Neural crest cell (in vitro differentiated cells): ENCODE measurements around the gene HEPHL1. TPM values are rescaled to one million over a fixed set of nuclear protein-coding genes. Genes with fewer than 3 reads are reported as not detected.

Experiments
- DNase-seq: peaks from one replicate; pipeline ENCODE4 v3.0.0; 2021; ENCODE audit warnings: low read depth, mixed read lengths, low spot score
- H3K27ac Mint-ChIP-seq: one replicate; pipeline ENCODE4 v1.8.0; 2021; ENCODE audit warnings: mild to moderate bottlenecking, mixed read lengths; ENCODE audit not compliant: unreplicated experiment
- H3K27me3 Mint-ChIP-seq: 2 replicates; pipeline ENCODE4 v1.8.0; 2021; ENCODE audit warnings: low read depth, mild to moderate bottlenecking, mixed read lengths
- H3K36me3 Mint-ChIP-seq: 2 replicates; pipeline ENCODE4 v1.8.0; 2021; ENCODE audit warnings: low read depth, mild to moderate bottlenecking, mixed read lengths
- H3K4me1 Mint-ChIP-seq: 2 replicates; pipeline ENCODE4 v1.8.0; 2021; ENCODE audit warnings: mixed read lengths
- H3K4me3 Mint-ChIP-seq: one replicate; pipeline ENCODE4 v1.8.0; 2021; ENCODE audit warnings: mild to moderate bottlenecking, mixed read lengths
- H3K9me3 Mint-ChIP-seq: 2 replicates; pipeline ENCODE4 v1.8.0; 2021; ENCODE audit warnings: mixed read lengths
- CTCF ChIP-seq: fragments of 200-600 bp; sonication (generic); conservative IDR thresholded peaks from 2 replicates; pipeline ENCODE4 v1.5.0; 2021; ENCODE audit warnings: antibody characterized with exemption, mild to moderate bottlenecking
- total RNA-seq: library from RNA; stranded (reverse); gene quantifications from 2 replicates; pipeline ENCODE4 v1.2.1, GENCODE V29; 2021

Gene HEPHL1
- total RNA-seq, 1 donor from 2014 or later = not detected

- Mint-ChIP-seq H3K9me3 (no peaks in the 10 kb centered on the region), H3K4me3 (no peak overlapping the region), H3K27me3 (peaks cover 6% of the 10 kb centered on the region), H3K27ac (no peak overlapping the region), H3K4me1 (no peaks in the 10 kb centered on the region), H3K36me3 (no peaks in the 10 kb centered on the region)
- no peak for DNase-seq
- TF ChIP-seq CTCF = no peak
Measured at GRCh38 chr11:94062360-94062759, 41.2 kb downstream of the HEPHL1 start.

DNA sequence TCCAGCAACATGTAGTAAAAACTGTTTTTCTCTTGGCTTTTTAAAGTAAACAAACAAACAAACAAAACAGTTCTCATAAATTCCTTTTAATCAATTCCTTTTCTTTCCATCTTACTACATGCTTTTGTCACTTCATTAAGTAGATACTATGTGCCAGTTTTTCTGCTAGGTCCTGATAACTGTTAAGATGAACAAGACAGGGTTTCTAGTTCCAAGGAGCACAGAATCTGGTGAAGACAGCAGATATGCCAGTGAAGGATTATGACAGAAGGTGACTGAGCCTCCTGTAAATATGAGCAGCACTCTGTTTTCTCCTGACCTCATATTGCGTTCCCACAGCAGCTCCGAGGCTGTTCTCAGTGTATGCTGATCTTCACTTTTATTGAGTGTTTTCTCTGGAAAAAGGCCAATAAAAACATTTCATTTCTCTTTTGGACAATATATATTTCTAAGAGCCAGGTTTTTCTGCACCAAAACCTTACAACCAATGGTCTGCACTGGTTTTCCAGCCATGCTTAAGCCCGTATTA is 45.8 kb downstream of the HEPHL1 start:
- H3K36me3 Mint-ChIP-seq = no peaks in the 10 kb centered on the region
- peaks cover 2% of the 10 kb centered on the region for H3K27me3 Mint-ChIP-seq
- DNase-seq = no peak
- no peak for TF ChIP-seq CTCF
- no peaks in the 10 kb centered on the region for H3K9me3 Mint-ChIP-seq
- no peak overlapping the region for H3K4me3 Mint-ChIP-seq
- no peak overlapping the region for H3K27ac Mint-ChIP-seq
- no peaks in the 10 kb centered on the region for H3K4me1 Mint-ChIP-seq

DNA sequence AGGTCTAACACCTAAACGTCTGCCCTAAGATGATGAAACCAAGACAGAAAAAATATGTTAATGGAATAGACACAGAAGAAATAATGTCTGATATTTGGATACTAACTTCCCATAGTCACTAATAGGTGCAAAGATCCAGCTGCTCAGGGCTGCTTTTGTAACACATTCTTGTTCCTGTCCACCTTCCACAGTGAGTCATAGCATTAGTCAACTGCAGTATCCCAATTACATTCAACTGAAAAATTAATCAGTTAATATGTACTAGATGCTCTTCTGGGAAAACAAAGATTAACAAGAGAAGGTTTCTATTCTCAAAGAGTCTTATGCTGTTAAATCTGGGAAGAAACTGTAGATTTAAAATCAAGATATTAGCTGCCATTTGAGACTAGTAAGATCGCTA is 47.6 kb downstream of the HEPHL1 start:
- Mint-ChIP-seq H3K4me1 (no peaks in the 10 kb centered on the region), H3K9me3 (no peaks in the 10 kb centered on the region), H3K4me3 (no peak overlapping the region), H3K36me3 (no peaks in the 10 kb centered on the region), H3K27ac (no peak overlapping the region), H3K27me3 (peaks cover 2% of the 10 kb centered on the region)
- no peak for TF ChIP-seq CTCF
- DNase-seq = no peak

DNA sequence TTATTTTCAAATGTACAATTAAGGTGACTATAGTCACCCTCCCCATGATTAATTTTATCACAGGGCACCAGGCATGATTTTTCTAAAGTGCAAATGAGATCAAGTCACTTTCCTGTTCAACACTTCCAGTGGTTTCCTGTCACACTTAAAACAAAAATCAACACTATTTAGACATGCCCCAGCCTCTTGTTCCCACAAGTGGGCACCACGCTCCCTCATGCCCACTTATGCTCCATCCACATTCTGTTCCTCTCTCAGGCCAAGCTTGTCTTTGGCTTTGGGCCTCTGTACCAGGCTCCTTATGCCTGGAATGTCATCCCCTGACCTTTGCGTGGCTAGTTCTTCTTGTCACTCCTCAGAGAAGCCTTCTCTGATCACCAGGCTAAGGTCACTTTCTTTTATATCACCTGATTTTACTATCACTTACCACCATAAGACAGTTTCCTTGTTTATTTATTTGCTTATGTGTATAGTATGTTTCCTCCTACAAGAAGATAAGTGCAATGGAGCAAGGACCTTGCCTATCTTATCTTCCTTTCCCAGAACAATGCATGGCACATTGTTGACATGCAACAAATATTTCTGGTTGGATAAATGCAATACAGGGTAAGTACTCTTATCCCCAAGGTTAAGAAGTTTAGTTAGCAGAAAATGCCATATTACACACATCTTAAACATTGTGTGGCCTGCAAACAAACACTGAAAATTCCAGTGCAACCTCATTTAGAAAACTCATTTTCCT is 56.6 kb downstream of the HEPHL1 start:
- no peak for TF ChIP-seq CTCF
- Mint-ChIP-seq H3K4me3 (no peak overlapping the region), H3K27ac (no peak overlapping the region), H3K27me3 (peaks cover 16% of the 10 kb centered on the region), H3K4me1 (no peaks in the 10 kb centered on the region), H3K36me3 (no peaks in the 10 kb centered on the region), H3K9me3 (peaks cover 9% of the 10 kb centered on the region)
- DNase-seq = no peak

GRCh38 chr11:94084164-94084563 is 63.0 kb downstream of the HEPHL1 start:
- H3K4me3 Mint-ChIP-seq = no peak overlapping the region
- no peak for DNase-seq
- no peaks in the 10 kb centered on the region for H3K36me3 Mint-ChIP-seq
- no peak overlapping the region for H3K27ac Mint-ChIP-seq
- peaks cover 9% of the 10 kb centered on the region for H3K9me3 Mint-ChIP-seq
- no peak for TF ChIP-seq CTCF
- H3K4me1 Mint-ChIP-seq = no peaks in the 10 kb centered on the region
- peaks cover 33% of the 10 kb centered on the region for H3K27me3 Mint-ChIP-seq
